ENCODE results near the gene ACSM6.
A peak's percentile ranks its signal among the peaks of the same experiment; 100 is the strongest.

The ACSM6 gene

GRCh38 chr10:95242581-95243317 lies 48.7 kb downstream of the ACSM6 start:
- Histone ChIP-seq H3K9me3 (no peaks in the 10 kb centered on the region), H3K27me3 (no peaks in the 10 kb centered on the region), H3K36me3 (peaks cover 31 to 73% (median 71%) of the 10 kb centered on the region in 3 donors), H3K4me3 (no peak overlapping the region), H3K4me1 (peaks cover 0 to 25% (median 14%) of the 10 kb centered on the region in 4 donors), H3K27ac (no peak overlapping the region)
- peak in 1 of 2 donors; percentile 64 for DNase-seq
- intact Hi-C loops (cut with DNase I; ENCODE audit: low total_unique reads) = no loop called here
- peak; percentile 50 to 51 for TF ChIP-seq CTCF (IDR thresholded peaks at IDR 0.05)

- DNase-seq = no peak
- no peak for TF ChIP-seq CTCF (IDR thresholded peaks at IDR 0.05)
- no peak overlapping the region for H3K27ac ChIP-seq
- H3K36me3 ChIP-seq = peaks cover 26 to 69% (median 68%) of the 10 kb centered on the region in 3 donors
- H3K9me3 ChIP-seq = no peaks in the 10 kb centered on the region
- intact Hi-C loops (cut with DNase I; ENCODE audit: low total_unique reads) = no loop called here
- H3K27me3 ChIP-seq = no peaks in the 10 kb centered on the region
- no peak overlapping the region for H3K4me3 ChIP-seq
- H3K4me1 ChIP-seq = peaks cover 0 to 30% (median 17%) of the 10 kb centered on the region in 4 donors
These were observed 49.2 kb downstream of the ACSM6 start for GRCh38 chr10:95243318-95243617.

- no peak for TF ChIP-seq CTCF (IDR thresholded peaks at IDR 0.05)
- Histone ChIP-seq H3K4me1 (peaks cover 0 to 39% (median 25%) of the 10 kb centered on the region in 4 donors), H3K27me3 (no peaks in the 10 kb centered on the region), H3K27ac (no peak overlapping the region), H3K4me3 (no peak overlapping the region), H3K9me3 (no peaks in the 10 kb centered on the region), H3K36me3 (peaks cover 25 to 65% (median 60%) of the 10 kb centered on the region in 3 donors)
- intact Hi-C loops (cut with DNase I; ENCODE audit: low total_unique reads) = no loop called here
- DNase-seq = no peak
These were observed 50.1 kb downstream of the ACSM6 start for GRCh38 chr10:95244152-95244551.

- peak in 1 of 2 donors; percentile 33 for DNase-seq
- intact Hi-C loops (cut with DNase I; ENCODE audit: low total_unique reads) = loop anchor here (5.0 kb wide), 2 partner anchors 47 to 107 kb away; partner anchors contain the start of gene PDLIM1
- Histone ChIP-seq H3K27ac (no peak overlapping the region), H3K4me3 (no peak overlapping the region), H3K36me3 (peaks cover 16 to 54% (median 47%) of the 10 kb centered on the region in 3 donors), H3K9me3 (no peaks in the 10 kb centered on the region), H3K4me1 (peaks cover 0 to 49% (median 37%) of the 10 kb centered on the region in 4 donors), H3K27me3 (no peaks in the 10 kb centered on the region)
- no peak for TF ChIP-seq CTCF (IDR thresholded peaks at IDR 0.05)
These were observed 51.5 kb downstream of the ACSM6 start for GRCh38 chr10:95245425-95246055.

GRCh38 chr10:95246582-95247051 lies 52.6 kb downstream of the ACSM6 start:
- Histone ChIP-seq H3K4me1 (peaks cover 0 to 55% (median 41%) of the 10 kb centered on the region in 4 donors), H3K27me3 (no peaks in the 10 kb centered on the region), H3K9me3 (no peaks in the 10 kb centered on the region), H3K27ac (peak overlapping the region; percentile 58 to 70), H3K4me3 (no peak overlapping the region), H3K36me3 (peaks cover 16 to 43% (median 36%) of the 10 kb centered on the region in 3 donors)
- peak; percentile 74 to 80 for DNase-seq
- peak; percentile 78 to 79 for TF ChIP-seq CTCF (IDR thresholded peaks at IDR 0.05)
- intact Hi-C loops (cut with DNase I; ENCODE audit: low total_unique reads) = loop anchor here (5.0 kb wide), 2 partner anchors 46 to 106 kb away; partner anchors contain the start of gene PDLIM1
